Liver (tissue), 9 donors: Measurements from ENCODE around the gene ULK2. TPM values are rescaled to one million over a fixed set of nuclear protein-coding genes. Genes with fewer than 3 reads are reported as not detected.

Experiments
- DNase-seq: peaks from one replicate; pipeline ENCODE4 v3.0.0-alpha.2; 2017; ENCODE audit warnings: low spot score
- H3K27ac ChIP-seq, 2 donors: one replicate each; pipeline ENCODE4 v1.7.0; 2013; ENCODE audit warnings: inconsistent platforms in 2 of 2, low read length in 2 of 2, control low read depth in 1 of 2, low read depth in 1 of 2, mild to moderate bottlenecking in 1 of 2
- H3K27me3 ChIP-seq, 4 donors: one replicate each; pipeline versions ENCODE4 v1.6.1 to v1.7.0; 2013; ENCODE audit warnings: low read length in 3 of 4, inconsistent platforms in 1 of 4, mild to moderate bottlenecking in 1 of 4, moderate library complexity in 1 of 4; ENCODE audit not compliant: control insufficient read depth in 4 of 4, insufficient read depth in 4 of 4
- H3K36me3 ChIP-seq, 4 donors: one replicate each; pipeline versions ENCODE4 v1.6.1 to v1.7.0; 2013; ENCODE audit warnings: low read length in 3 of 4, mild to moderate bottlenecking in 3 of 4, low read depth in 1 of 4, moderate library complexity in 1 of 4; ENCODE audit not compliant: control insufficient read depth in 4 of 4, insufficient read depth in 3 of 4
- H3K4me1 ChIP-seq, 4 donors: one replicate each; pipeline versions ENCODE4 v1.6.1 to v1.7.0; 2013; ENCODE audit warnings: low read length in 3 of 4, mild to moderate bottlenecking in 3 of 4, moderate library complexity in 1 of 4; ENCODE audit not compliant: control insufficient read depth in 4 of 4, insufficient read depth in 4 of 4
- H3K4me3 ChIP-seq, 3 donors: one replicate each; pipeline versions ENCODE4 v1.6.1 to v1.7.0; 2013; ENCODE audit warnings: low read length in 3 of 3, control low read depth in 1 of 3, low read depth in 1 of 3, mild to moderate bottlenecking in 1 of 3
- H3K9ac ChIP-seq, 2 donors: one replicate each; pipeline ENCODE4 v1.7.0; 2013; ENCODE audit warnings: low read length in 2 of 2, mild to moderate bottlenecking in 2 of 2, moderate library complexity in 2 of 2, control low read depth in 1 of 2, low read depth in 1 of 2
- H3K9me3 ChIP-seq, 4 donors: one replicate each; pipeline versions ENCODE4 v1.6.1 to v1.7.0; 2013; ENCODE audit warnings: low read length in 3 of 4; ENCODE audit not compliant: control insufficient read depth in 4 of 4
- EGR1 ChIP-seq, 2 donors: IDR thresholded peaks; 2 replicates each; pipeline ENCODE4 v1.6.1; 2016 to 2018; ENCODE audit warnings: antibody characterized with exemption in 2 of 2, low read depth in 2 of 2
- FOXA1 ChIP-seq: IDR thresholded peaks from 2 replicates; pipeline ENCODE4 v1.6.1; 2016; ENCODE audit warnings: antibody characterized with exemption
- FOXA2 ChIP-seq: IDR thresholded peaks from 2 replicates; pipeline ENCODE4 v1.6.1; 2016; ENCODE audit warnings: antibody characterized with exemption
- GABPA ChIP-seq, 2 donors: IDR thresholded peaks in 1 of 2; conservative IDR thresholded peaks in 1 of 2; 2 replicates each; pipeline ENCODE4 v1.6.1; 2016; ENCODE audit warnings: antibody characterized with exemption in 2 of 2, mild to moderate bottlenecking in 1 of 2, moderate library complexity in 1 of 2
- HNF4A ChIP-seq, 2 donors: conservative IDR thresholded peaks; 2 replicates each; pipeline ENCODE4 v1.6.1; 2016; ENCODE audit warnings: antibody characterized with exemption in 2 of 2, mild to moderate bottlenecking in 2 of 2
- HNF4G ChIP-seq: IDR thresholded peaks from 2 replicates; pipeline ENCODE4 v1.6.1; 2016; ENCODE audit warnings: antibody characterized with exemption
- JUND ChIP-seq, 2 donors: IDR thresholded peaks; 2 replicates each; pipeline ENCODE4 v1.6.1; 2016; ENCODE audit warnings: antibody characterized with exemption in 2 of 2
- NR2F2 ChIP-seq: IDR thresholded peaks from 2 replicates; pipeline ENCODE4 v1.6.1; 2016; ENCODE audit warnings: antibody characterized with exemption
- RXRA ChIP-seq, 2 donors: IDR thresholded peaks; 2 replicates each; pipeline ENCODE4 v1.6.1; 2017 to 2018; ENCODE audit warnings: antibody characterized with exemption in 2 of 2, mild to moderate bottlenecking in 1 of 2
- SP1 ChIP-seq: IDR thresholded peaks from 2 replicates; pipeline ENCODE4 v1.6.1; 2018; ENCODE audit warnings: antibody characterized with exemption, mild to moderate bottlenecking
- TAF1 ChIP-seq: conservative IDR thresholded peaks from 2 replicates; pipeline ENCODE4 v1.6.1; 2016; ENCODE audit warnings: antibody characterized with exemption, mild to moderate bottlenecking
- YY1 ChIP-seq: IDR thresholded peaks from 2 replicates; pipeline ENCODE4 v1.6.1; 2016; ENCODE audit warnings: antibody characterized with exemption, mild to moderate bottlenecking
- WGBS: extraction: QIAGEN DNeasy Blood & Tissue Kit; methylation state at CpG from one replicate; pipeline ENCODE4 v1.1.7; 2013; 5-methylcytosine and 5-hydroxymethylcytosine counted together
- polyA plus RNA-seq, 2 donors: library from polyadenylated mRNA; stranded (reverse) in 1 of 2; unstranded in 1 of 2; fragments of 200-250 nt in 1 of 2; fragments of >200 nt in 1 of 2; fragmentation: Nextera tagmentation in 1 of 2; extraction: Ambion mirVana in 1 of 2; gene quantifications; one replicate each; pipeline versions ENCODE4 v1.2.1 to v1.2.3, GENCODE V29; 2013 to 2015
- total RNA-seq, 2 donors: library from RNA; depleted of rRNA; stranded (reverse); fragments of >200 nt; gene quantifications; one replicate each; pipeline ENCODE4 v1.2.3, GENCODE V29; 2014
- TF ChIP-seq, protein P1 (sequence below): IDR thresholded peaks from 2 replicates; pipeline ENCODE4 v1.6.1; 2016; ENCODE audit warnings: antibody characterized with exemption
- TF ChIP-seq, protein P2 (sequence below): IDR thresholded peaks from 2 replicates; pipeline ENCODE4 v1.6.1; 2016; ENCODE audit warnings: antibody characterized with exemption, mild to moderate bottlenecking
- TF ChIP-seq, protein P3 (sequence below): fragments of 150-350 bp; IDR thresholded peaks from 2 replicates; pipeline ENCODE4 v1.5.1; 2017; ENCODE audit warnings: improper control_type of control experiment, low read depth, low read length; ENCODE audit not compliant: missing input control
- TF ChIP-seq, protein P4 (sequence below): IDR thresholded peaks from 2 replicates; pipeline ENCODE4 v1.6.1; 2016; ENCODE audit warnings: antibody characterized with exemption
- TF ChIP-seq, protein P5 (sequence below): IDR thresholded peaks from 2 replicates; pipeline ENCODE4 v1.6.1; 2016; ENCODE audit warnings: antibody characterized with exemption
- donor health status: healthy.
- donor health status: healthy.
- donor health status: healthy.
- donor health status: healthy.
- donor health status: healthy.

The ULK2 gene
- total and polyA plus RNA-seq, 4 donors: 0.89 to 7.9 (median 4.2) TPM

DNA sequence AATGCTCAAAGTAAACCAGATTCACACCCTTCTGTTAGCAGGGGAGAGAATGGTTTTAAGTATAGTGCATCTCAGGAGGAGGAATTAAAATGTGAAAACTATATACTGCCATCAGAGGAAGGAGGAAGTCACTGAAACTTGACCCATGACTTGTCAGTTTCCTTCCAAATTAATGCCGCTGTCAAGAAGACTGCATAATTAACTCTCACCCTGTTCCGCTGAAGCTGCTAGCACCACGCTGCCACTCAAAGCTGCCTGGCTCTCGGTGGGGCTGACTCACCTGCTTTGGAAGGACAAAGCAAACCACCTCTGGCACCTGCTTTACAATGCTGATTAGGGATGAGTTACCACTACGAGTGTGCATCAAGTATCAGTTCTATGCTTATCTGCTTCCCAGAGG, 37.8 kb upstream of the ULK2 start:
- 79% methylated on average over 5 of the region's 5 CpGs for WGBS
- TF ChIP-seq, protein P1, sequence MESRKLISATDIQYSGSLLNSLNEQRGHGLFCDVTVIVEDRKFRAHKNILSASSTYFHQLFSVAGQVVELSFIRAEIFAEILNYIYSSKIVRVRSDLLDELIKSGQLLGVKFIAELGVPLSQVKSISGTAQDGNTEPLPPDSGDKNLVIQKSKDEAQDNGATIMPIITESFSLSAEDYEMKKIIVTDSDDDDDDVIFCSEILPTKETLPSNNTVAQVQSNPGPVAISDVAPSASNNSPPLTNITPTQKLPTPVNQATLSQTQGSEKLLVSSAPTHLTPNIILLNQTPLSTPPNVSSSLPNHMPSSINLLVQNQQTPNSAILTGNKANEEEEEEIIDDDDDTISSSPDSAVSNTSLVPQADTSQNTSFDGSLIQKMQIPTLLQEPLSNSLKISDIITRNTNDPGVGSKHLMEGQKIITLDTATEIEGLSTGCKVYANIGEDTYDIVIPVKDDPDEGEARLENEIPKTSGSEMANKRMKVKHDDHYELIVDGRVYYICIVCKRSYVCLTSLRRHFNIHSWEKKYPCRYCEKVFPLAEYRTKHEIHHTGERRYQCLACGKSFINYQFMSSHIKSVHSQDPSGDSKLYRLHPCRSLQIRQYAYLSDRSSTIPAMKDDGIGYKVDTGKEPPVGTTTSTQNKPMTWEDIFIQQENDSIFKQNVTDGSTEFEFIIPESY: no peak
- TF ChIP-seq TAF1 (no peak), JUND (IDR thresholded peaks at IDR 0.05) (no peak), GABPA (IDR thresholded peaks at IDR 0.05 in 1 of 2, conservative IDR thresholded peaks at IDR 0.05 in 1 of 2) (no peak), NR2F2 (no peak), EGR1 (IDR thresholded peaks at IDR 0.05; ENCODE audit: low read depth in 2 of 2) (no peak), FOXA2 (no peak), SP1 (no peak), HNF4G (no peak), YY1 (no peak)
- TF ChIP-seq, protein P2, sequence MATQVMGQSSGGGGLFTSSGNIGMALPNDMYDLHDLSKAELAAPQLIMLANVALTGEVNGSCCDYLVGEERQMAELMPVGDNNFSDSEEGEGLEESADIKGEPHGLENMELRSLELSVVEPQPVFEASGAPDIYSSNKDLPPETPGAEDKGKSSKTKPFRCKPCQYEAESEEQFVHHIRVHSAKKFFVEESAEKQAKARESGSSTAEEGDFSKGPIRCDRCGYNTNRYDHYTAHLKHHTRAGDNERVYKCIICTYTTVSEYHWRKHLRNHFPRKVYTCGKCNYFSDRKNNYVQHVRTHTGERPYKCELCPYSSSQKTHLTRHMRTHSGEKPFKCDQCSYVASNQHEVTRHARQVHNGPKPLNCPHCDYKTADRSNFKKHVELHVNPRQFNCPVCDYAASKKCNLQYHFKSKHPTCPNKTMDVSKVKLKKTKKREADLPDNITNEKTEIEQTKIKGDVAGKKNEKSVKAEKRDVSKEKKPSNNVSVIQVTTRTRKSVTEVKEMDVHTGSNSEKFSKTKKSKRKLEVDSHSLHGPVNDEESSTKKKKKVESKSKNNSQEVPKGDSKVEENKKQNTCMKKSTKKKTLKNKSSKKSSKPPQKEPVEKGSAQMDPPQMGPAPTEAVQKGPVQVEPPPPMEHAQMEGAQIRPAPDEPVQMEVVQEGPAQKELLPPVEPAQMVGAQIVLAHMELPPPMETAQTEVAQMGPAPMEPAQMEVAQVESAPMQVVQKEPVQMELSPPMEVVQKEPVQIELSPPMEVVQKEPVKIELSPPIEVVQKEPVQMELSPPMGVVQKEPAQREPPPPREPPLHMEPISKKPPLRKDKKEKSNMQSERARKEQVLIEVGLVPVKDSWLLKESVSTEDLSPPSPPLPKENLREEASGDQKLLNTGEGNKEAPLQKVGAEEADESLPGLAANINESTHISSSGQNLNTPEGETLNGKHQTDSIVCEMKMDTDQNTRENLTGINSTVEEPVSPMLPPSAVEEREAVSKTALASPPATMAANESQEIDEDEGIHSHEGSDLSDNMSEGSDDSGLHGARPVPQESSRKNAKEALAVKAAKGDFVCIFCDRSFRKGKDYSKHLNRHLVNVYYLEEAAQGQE: no peak
- TF ChIP-seq, protein P3, sequence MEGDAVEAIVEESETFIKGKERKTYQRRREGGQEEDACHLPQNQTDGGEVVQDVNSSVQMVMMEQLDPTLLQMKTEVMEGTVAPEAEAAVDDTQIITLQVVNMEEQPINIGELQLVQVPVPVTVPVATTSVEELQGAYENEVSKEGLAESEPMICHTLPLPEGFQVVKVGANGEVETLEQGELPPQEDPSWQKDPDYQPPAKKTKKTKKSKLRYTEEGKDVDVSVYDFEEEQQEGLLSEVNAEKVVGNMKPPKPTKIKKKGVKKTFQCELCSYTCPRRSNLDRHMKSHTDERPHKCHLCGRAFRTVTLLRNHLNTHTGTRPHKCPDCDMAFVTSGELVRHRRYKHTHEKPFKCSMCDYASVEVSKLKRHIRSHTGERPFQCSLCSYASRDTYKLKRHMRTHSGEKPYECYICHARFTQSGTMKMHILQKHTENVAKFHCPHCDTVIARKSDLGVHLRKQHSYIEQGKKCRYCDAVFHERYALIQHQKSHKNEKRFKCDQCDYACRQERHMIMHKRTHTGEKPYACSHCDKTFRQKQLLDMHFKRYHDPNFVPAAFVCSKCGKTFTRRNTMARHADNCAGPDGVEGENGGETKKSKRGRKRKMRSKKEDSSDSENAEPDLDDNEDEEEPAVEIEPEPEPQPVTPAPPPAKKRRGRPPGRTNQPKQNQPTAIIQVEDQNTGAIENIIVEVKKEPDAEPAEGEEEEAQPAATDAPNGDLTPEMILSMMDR: no peak
- H3K4me3 ChIP-seq: no peak overlapping the region
- H3K27ac ChIP-seq: peak overlapping the region; percentile 1 to 39
- H3K9me3 ChIP-seq: no peaks in the 10 kb centered on the region
- H3K4me1 ChIP-seq: peaks cover 11 to 31% (median 25%) of the 10 kb centered on the region in 4 donors
- H3K9ac ChIP-seq: no peak overlapping the region
- H3K36me3 ChIP-seq: peaks cover 4 to 22% (median 14%) of the 10 kb centered on the region in 4 donors
- no peaks in the 10 kb centered on the region for H3K27me3 ChIP-seq
- DNase-seq: no peak

GRCh38 chr17:19904924-19905323, 37.2 kb upstream of the ULK2 start:
- 61% methylated on average over 5 of the region's 5 CpGs for WGBS
- H3K27me3 ChIP-seq: no peaks in the 10 kb centered on the region
- peaks cover 11 to 31% (median 25%) of the 10 kb centered on the region in 4 donors for H3K4me1 ChIP-seq
- no peak for DNase-seq
- no peak overlapping the region for H3K9ac ChIP-seq
- peaks cover 4 to 22% (median 15%) of the 10 kb centered on the region in 4 donors for H3K36me3 ChIP-seq
- H3K9me3 ChIP-seq: no peaks in the 10 kb centered on the region
- peak overlapping the region; percentile 1 to 39 for H3K27ac ChIP-seq
- no peak overlapping the region for H3K4me3 ChIP-seq
- TF ChIP-seq YY1: no peak
- no peak for TF ChIP-seq FOXA1
- TF ChIP-seq, protein P4, sequence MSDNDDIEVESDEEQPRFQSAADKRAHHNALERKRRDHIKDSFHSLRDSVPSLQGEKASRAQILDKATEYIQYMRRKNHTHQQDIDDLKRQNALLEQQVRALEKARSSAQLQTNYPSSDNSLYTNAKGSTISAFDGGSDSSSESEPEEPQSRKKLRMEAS: no peak
- TF ChIP-seq, protein P5, sequence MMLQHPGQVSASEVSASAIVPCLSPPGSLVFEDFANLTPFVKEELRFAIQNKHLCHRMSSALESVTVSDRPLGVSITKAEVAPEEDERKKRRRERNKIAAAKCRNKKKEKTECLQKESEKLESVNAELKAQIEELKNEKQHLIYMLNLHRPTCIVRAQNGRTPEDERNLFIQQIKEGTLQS: no peak
- TF ChIP-seq EGR1 (IDR thresholded peaks at IDR 0.05; ENCODE audit: low read depth in 2 of 2): no peak
- no peak for TF ChIP-seq JUND (IDR thresholded peaks at IDR 0.05)
- no peak for TF ChIP-seq NR2F2
- TF ChIP-seq HNF4A (conservative IDR thresholded peaks at IDR 0.05): no peak
- TF ChIP-seq RXRA (IDR thresholded peaks at IDR 0.05): no peak
- TF ChIP-seq, protein P3: no peak
- TF ChIP-seq, protein P1: no peak
- no peak for TF ChIP-seq FOXA2
